Stimulated activated CD8-positive, alpha-beta memory T cell treated with anti-CD3 and anti-CD28 coated beads, Interleukin-4, amount 100 ng/mL, for 24 hours (primary cell): ENCODE data around the gene CD44.

Experiments
- DNase-seq: peaks from one replicate; pipeline ENCODE4 v3.0.0-alpha.2; 2020; ENCODE audit warnings: low read depth

Gene CD44

DNA sequence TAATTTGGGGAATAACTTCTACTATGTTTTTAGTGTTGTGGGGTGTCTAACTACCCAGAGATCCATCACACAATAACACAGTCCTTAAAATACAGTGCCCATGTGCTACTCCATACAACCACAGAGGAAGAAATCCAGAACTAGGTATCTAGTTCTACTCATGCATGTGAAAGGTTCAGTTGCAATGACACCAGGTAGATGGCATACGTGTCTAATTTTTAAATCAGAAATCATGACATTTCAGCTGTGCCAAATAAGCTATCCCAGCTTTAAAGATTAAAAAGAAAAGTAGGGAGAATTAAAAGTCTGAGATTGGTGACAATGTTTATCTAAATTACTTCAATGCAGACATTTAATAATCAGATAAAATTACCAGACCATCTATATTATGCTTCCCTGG lies 122.2 kb downstream of the CD44 start:
- no peak for DNase-seq

- DNase-seq = no peak
Observed at GRCh38 chr11:35262056-35262455, 123.1 kb downstream of the CD44 start.

DNA sequence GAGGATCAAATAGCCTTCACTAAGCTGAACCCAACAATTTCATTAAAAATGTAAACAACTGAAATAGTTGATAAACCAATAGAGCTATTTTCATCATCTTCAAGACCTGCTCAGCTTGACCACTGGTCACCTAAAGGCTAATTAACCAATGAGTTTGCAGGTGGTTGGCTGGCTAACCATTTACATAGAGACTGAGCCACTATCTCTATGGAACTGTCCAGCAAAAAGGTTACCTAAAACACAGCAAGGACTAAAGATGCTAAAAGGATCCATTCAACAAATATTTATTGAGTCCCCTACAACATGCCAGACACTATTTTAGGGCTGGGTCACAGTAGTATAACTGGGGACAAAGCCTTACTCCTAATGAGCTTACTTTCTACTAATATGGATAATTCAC lies 123.8 kb downstream of the CD44 start:
- no peak for DNase-seq

DNA sequence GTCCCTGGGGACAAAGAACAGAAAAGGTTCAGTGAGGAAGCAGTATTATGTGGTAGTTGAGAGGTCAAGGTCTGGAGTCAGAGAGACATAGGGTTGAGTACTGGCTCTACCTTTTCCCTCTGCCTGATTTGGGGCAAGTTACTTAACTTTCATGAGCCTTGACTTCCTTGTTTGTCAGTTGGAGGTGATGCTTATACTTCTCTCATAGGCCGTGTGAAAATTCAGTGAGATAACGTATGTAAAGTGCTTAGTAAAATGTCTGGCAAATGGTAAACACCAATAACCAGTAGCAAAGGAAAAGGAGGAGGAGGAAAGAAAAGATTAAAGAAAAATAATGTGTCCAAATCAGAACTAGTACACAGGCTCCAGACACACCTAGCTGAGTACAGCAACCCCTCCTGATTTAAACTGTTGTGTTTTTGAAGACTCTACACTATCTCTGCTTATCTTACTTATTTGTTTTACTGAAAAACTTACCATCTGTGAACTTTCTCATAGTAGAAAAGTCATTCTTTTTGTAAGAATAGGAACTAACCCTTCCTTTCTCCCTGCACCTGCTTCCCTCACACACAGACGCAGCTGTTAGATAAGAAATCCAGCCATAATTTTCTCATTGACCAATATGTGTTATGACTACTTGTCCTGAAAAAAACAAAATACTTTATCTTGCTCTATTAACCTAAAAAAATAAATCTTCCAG lies 126.9 kb downstream of the CD44 start:
- DNase-seq = no peak

GRCh38 chr11:35267504-35267903 lies 128.5 kb downstream of the CD44 start:
- no peak for DNase-seq

GRCh38 chr11:35270342-35270741 lies 131.4 kb downstream of the CD44 start:
- DNase-seq = no peak

GRCh38 chr11:35271031-35271430 lies 132.1 kb downstream of the CD44 start:
- DNase-seq = no peak

- peak; percentile 13 for DNase-seq
Observed at GRCh38 chr11:35272391-35272902, 133.5 kb downstream of the CD44 start.

DNA sequence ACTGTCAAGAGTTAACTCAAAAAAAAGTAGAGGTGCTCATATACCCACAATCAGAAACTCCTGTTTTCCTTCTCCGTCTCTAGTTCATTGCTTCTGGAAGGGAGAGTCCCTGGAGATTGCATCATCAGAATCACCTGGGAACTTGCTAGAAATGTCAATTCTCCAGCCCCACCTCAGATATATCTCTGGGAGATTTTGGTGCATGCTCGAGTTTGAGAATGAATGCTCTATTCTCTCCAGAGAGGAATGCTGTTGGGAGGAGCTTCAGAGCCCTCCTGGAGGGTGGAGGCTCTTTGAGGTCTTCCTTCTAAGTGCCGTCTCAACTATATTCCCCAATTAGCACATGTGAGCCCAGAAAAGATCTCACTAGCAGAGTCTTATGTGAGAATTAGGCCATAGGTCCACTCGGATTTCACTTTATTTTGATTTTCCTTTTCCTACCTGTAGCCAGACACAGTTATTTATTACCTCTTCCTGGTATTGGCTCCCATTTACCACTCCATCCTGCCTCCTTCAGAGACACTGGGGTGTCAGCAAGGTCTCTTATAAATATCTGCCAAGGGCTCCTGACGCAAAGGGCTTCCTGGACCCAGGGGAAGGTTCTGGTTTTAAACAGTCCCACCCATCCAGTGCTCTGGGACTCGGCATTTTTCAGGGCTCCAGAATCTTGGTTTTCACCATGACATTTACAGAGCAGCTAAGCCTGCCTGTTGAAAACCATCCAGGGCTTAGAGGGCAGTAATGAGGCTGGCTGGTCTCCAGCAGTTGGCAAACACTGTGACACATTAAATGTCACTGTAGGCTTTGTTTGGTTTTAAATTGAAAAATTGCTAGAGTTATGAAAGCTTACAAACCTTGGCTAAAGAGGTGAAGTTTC lies 136.2 kb downstream of the CD44 start:
- DNase-seq = no peak

- DNase-seq = no peak
Observed at GRCh38 chr11:35275786-35276170, 136.8 kb downstream of the CD44 start.

GRCh38 chr11:35276396-35277145 lies 137.6 kb downstream of the CD44 start:
- DNase-seq = no peak

DNA sequence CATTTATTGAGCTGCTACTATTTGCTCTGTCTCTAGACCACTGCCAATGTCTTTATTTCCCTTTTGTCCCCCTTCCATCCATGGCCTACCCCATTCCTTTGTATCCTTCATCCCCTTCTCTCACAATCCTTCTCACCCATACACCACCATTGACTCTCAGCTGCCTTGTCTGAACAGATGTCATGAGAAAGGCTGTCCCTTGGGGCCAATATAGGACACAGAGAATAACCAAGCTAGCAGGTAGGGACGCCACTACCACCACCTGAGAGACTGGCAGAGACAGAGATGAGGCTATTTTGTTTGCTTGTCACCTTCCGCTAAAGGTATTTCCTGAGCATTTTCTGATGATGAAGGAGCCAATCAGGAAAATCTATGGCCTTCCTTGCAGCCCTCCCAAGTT lies 138.9 kb downstream of the CD44 start:
- DNase-seq = no peak

GRCh38 chr11:35280727-35281126 lies 141.8 kb downstream of the CD44 start:
- DNase-seq = no peak

DNA sequence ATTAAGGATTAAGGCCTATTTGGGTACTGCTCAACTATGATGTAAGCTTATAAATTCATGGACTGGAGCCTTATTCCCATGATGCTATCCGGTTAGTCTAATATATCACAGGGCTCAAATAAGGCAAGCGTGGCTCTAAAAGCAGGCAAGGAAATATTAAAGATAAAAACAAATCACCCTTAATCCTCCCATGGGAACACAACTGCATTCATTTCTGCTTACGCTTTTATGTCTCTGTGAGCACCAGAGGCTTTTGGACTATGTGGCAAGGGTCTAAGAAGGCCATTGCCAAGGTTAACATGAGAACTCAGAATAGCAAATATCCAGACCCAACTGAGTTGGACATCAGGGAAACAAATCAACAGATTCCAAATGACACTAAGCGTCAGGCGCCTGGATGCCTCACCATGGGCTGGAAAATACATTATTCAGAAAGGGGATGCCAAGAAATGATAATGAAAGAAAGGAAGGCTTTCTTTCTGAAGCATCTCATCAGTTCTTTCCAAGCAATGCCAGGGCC lies 142.3 kb downstream of the CD44 start:
- no peak for DNase-seq
